ENCODE data around the gene TASP1. TPM values are rescaled to one million over a fixed set of nuclear protein-coding genes. Genes with fewer than 3 reads are reported as not detected.

The TASP1 gene
- total and polyA plus RNA-seq, 4 donors = 2.5 to 10.0 (median 4.7) TPM

DNA sequence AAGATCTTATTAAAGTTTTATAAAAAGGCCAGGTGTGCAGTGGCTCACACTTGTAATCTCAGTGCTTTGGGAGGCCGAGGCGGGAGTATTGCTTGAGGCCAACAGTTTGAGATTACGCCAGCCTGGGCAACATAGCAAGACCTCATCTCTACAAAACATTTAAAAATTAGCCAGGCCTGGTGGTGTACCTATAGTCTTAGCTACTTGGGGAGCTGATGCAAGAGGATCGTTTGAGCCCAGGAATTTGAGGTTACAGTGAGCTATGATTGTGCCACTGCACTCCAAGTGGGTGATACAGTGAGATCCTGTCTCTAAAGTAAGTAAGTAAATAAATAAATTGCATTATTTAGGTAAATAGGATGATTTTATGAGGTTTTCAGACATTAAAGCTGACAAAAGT is 234.4 kb downstream of the TASP1 start (continued):
- TF ChIP-seq, protein P1, sequence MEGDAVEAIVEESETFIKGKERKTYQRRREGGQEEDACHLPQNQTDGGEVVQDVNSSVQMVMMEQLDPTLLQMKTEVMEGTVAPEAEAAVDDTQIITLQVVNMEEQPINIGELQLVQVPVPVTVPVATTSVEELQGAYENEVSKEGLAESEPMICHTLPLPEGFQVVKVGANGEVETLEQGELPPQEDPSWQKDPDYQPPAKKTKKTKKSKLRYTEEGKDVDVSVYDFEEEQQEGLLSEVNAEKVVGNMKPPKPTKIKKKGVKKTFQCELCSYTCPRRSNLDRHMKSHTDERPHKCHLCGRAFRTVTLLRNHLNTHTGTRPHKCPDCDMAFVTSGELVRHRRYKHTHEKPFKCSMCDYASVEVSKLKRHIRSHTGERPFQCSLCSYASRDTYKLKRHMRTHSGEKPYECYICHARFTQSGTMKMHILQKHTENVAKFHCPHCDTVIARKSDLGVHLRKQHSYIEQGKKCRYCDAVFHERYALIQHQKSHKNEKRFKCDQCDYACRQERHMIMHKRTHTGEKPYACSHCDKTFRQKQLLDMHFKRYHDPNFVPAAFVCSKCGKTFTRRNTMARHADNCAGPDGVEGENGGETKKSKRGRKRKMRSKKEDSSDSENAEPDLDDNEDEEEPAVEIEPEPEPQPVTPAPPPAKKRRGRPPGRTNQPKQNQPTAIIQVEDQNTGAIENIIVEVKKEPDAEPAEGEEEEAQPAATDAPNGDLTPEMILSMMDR (IDR thresholded peaks at IDR 0.05; ENCODE audit: low read depth, low read length, missing input control) = no peak
- TF ChIP-seq FOXA2 (IDR thresholded peaks at IDR 0.05) (no peak), RXRA (IDR thresholded peaks at IDR 0.05) (no peak), SP1 (IDR thresholded peaks at IDR 0.05) (no peak), FOXA1 (IDR thresholded peaks at IDR 0.05) (no peak), TAF1 (conservative IDR thresholded peaks at IDR 0.05) (no peak)

DNA sequence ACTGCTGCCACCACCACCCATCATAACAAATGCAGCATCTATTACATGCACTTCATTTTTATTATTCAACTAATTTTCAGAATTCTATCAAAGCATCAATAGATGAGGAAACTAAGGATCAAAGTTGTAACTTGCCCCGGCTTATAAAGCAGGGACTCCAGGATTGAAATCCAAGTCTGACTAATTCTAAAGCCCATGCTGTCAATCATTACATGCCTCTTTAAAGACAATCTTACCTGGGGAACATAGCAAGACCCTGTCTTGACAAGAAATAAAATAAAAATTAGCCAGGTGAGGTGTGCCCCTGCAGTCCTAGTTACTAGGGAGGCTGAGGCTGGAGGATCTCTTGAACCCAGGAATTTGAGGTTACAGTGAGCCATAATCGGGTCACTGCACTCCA is 235.3 kb downstream of the TASP1 start:
- Histone ChIP-seq H3K27ac (ENCODE audit: low read depth in 1 of 2, low read length in 2 of 2) (no peak overlapping the region), H3K9me3 (ENCODE audit: control insufficient read depth in 4 of 4, low read length in 3 of 4) (no peaks in the 10 kb centered on the region), H3K9ac (ENCODE audit: low read depth in 1 of 2, low read length in 2 of 2) (no peak overlapping the region), H3K4me3 (ENCODE audit: low read depth in 1 of 3, low read length in 3 of 3) (no peak overlapping the region), H3K4me1 (ENCODE audit: control insufficient read depth in 4 of 4, insufficient read depth in 4 of 4, low read length in 3 of 4) (peaks cover 0 to 2% (median 0%) of the 10 kb centered on the region in 4 donors), H3K36me3 (ENCODE audit: control insufficient read depth in 4 of 4, insufficient read depth in 3 of 4, low read depth in 1 of 4, low read length in 3 of 4) (no peaks in the 10 kb centered on the region), H3K27me3 (ENCODE audit: control insufficient read depth in 4 of 4, insufficient read depth in 4 of 4, low read length in 3 of 4) (no peaks in the 10 kb centered on the region)
- DNase-seq (ENCODE audit: low spot score) = no peak
- 49% methylated on average over 2 of the region's 2 CpGs for WGBS
- TF ChIP-seq, protein P2, sequence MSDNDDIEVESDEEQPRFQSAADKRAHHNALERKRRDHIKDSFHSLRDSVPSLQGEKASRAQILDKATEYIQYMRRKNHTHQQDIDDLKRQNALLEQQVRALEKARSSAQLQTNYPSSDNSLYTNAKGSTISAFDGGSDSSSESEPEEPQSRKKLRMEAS (IDR thresholded peaks at IDR 0.05) = no peak
- TF ChIP-seq SP1 (IDR thresholded peaks at IDR 0.05) (no peak), TAF1 (conservative IDR thresholded peaks at IDR 0.05) (no peak), JUND (IDR thresholded peaks at IDR 0.05) (no peak), RXRA (IDR thresholded peaks at IDR 0.05) (no peak), FOXA1 (IDR thresholded peaks at IDR 0.05) (no peak), YY1 (IDR thresholded peaks at IDR 0.05) (no peak), HNF4A (conservative IDR thresholded peaks at IDR 0.05) (no peak), RAD21 (IDR thresholded peaks at IDR 0.05) (no peak), EGR1 (IDR thresholded peaks at IDR 0.05; ENCODE audit: low read depth in 2 of 2) (no peak), NR2F2 (IDR thresholded peaks at IDR 0.05) (no peak), GABPA (IDR thresholded peaks at IDR 0.05 in 1 of 2, conservative IDR thresholded peaks at IDR 0.05 in 1 of 2) (no peak), FOXA2 (IDR thresholded peaks at IDR 0.05) (no peak)
- TF ChIP-seq, protein P1 (IDR thresholded peaks at IDR 0.05; ENCODE audit: low read depth, low read length, missing input control) = no peak
- TF ChIP-seq, protein P3, sequence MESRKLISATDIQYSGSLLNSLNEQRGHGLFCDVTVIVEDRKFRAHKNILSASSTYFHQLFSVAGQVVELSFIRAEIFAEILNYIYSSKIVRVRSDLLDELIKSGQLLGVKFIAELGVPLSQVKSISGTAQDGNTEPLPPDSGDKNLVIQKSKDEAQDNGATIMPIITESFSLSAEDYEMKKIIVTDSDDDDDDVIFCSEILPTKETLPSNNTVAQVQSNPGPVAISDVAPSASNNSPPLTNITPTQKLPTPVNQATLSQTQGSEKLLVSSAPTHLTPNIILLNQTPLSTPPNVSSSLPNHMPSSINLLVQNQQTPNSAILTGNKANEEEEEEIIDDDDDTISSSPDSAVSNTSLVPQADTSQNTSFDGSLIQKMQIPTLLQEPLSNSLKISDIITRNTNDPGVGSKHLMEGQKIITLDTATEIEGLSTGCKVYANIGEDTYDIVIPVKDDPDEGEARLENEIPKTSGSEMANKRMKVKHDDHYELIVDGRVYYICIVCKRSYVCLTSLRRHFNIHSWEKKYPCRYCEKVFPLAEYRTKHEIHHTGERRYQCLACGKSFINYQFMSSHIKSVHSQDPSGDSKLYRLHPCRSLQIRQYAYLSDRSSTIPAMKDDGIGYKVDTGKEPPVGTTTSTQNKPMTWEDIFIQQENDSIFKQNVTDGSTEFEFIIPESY (IDR thresholded peaks at IDR 0.05) = no peak
- TF ChIP-seq, protein P4, sequence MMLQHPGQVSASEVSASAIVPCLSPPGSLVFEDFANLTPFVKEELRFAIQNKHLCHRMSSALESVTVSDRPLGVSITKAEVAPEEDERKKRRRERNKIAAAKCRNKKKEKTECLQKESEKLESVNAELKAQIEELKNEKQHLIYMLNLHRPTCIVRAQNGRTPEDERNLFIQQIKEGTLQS (IDR thresholded peaks at IDR 0.05) = no peak
